SU-DHL-6 (cell line): ENCODE measurements around the gene HP1BP3.

ENCODE experiments used
- EZH2phosphoT487 ChIP-seq: fragments of 200-600 bp; sonication (generic), shearing (Covaris generic); conservative IDR thresholded peaks from 2 replicates; pipeline ENCODE4 v1.6.1; 2018; ENCODE audit warnings: mild to moderate bottlenecking, antibody characterized with exemption, low read length, moderate library complexity, mixed read lengths
- TF ChIP-seq, protein P1 (sequence below): fragments of 200-600 bp; sonication (generic); IDR thresholded peaks from one replicate; pipeline ENCODE4 v1.5.1; 2017; ENCODE audit warnings: antibody characterized with exemption, mild to moderate bottlenecking, low read length, moderate library complexity; ENCODE audit not compliant: insufficient read depth, poor library complexity, severe bottlenecking

DNA sequence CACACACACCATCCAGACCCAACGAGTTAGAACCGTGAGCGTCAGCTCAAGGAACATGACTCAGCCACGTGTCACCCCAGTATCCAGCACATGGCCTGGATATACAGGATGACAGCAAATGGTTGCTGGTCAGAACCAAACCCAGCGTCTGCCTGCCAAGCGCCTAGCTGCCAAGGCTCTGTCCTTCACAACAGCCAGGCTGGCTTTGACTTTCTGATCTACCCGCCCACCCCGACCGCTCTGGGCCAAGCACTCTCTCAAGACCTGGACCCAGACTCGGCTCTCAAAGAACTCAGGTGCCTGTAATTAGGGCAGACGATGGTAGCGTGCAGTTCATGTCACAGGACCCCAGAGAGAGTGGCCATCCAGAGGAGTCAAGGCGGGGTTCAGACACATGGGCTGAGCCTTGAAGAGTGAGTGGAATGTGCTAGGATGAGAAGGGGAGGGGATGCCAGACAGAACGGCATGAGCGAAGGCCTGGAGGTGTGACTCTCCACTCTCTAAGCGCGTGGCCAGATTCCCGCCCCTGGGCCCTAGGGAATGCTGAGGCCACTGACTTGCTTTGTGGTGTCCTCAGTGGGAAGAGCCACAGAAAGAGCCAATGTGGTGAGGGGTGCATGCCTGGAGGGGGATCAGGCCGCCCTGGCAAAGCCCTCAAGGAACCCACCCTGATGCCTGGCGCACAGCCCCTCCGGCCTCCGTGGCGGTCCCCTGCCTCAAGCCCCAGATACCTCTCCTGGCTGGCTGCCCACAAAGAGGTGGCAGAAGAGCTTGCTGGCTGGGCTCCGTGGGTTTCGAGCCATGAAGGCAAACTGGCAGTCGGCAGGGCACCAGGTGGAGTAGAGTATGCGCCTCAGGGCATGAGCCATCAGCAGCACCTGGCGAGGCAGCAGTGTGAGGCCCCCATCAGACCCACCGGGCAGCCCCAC, 61.7 kb downstream of the HP1BP3 start:
- TF ChIP-seq, protein P1, sequence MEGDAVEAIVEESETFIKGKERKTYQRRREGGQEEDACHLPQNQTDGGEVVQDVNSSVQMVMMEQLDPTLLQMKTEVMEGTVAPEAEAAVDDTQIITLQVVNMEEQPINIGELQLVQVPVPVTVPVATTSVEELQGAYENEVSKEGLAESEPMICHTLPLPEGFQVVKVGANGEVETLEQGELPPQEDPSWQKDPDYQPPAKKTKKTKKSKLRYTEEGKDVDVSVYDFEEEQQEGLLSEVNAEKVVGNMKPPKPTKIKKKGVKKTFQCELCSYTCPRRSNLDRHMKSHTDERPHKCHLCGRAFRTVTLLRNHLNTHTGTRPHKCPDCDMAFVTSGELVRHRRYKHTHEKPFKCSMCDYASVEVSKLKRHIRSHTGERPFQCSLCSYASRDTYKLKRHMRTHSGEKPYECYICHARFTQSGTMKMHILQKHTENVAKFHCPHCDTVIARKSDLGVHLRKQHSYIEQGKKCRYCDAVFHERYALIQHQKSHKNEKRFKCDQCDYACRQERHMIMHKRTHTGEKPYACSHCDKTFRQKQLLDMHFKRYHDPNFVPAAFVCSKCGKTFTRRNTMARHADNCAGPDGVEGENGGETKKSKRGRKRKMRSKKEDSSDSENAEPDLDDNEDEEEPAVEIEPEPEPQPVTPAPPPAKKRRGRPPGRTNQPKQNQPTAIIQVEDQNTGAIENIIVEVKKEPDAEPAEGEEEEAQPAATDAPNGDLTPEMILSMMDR = no peak
- TF ChIP-seq EZH2phosphoT487 = no peak
